Loucy (cell line): ENCODE measurements around the gene TMEM135.

Source experiments
- CTCF ChIP-seq: fragments of 200-600 bp; sonication (generic); conservative IDR thresholded peaks from 2 replicates; pipeline ENCODE4 v1.5.1; 2014; ENCODE audit warnings: mild to moderate bottlenecking, antibody characterized with exemption, low read length
- EZH2phosphoT487 ChIP-seq: fragments of 200-600 bp; IDR thresholded peaks from 2 replicates; pipeline ENCODE4 v1.6.1; 2018; ENCODE audit warnings: antibody characterized with exemption, mild to moderate bottlenecking, moderate library complexity, borderline replicate concordance

GRCh38 chr11:87114093-87114492, 76.4 kb downstream of the TMEM135 start:
- no peak for TF ChIP-seq CTCF
- no peak for TF ChIP-seq EZH2phosphoT487
